Neural cell (in vitro differentiated cells): ENCODE measurements around the gene SLC5A11. TPM values are rescaled to one million over a fixed set of nuclear protein-coding genes. Genes with fewer than 3 reads are reported as not detected.
A peak's percentile ranks its signal among the peaks of the same experiment; 100 is the strongest.
"Not testable (repeated sequence)": the region's sequence is repeated elsewhere in the genome, so short reads cannot be mapped to it uniquely, and the experiment has no call there.

ENCODE experiments used
- H2AFZ ChIP-seq: fragments of 200-600, 300-800 bp; sonication (generic), shearing (Covaris generic); 2 replicates; pipeline ENCODE4 v1.6.0; 2014; ENCODE audit warnings: low read depth, mild to moderate bottlenecking, antibody characterized with exemption, low read length, moderate library complexity
- H3F3A ChIP-seq: fragments of 200-600 bp; shearing (Covaris generic); 2 replicates; pipeline ENCODE4 v1.6.1; 2016; ENCODE audit warnings: mild to moderate bottlenecking, moderate library complexity, mixed read lengths, antibody characterized with exemption, low read length; ENCODE audit not compliant: insufficient read depth, poor library complexity, severe bottlenecking
- H3K27ac ChIP-seq: fragments of 200-600, 300-800 bp; sonication (generic), shearing (Covaris generic); 2 replicates; pipeline ENCODE4 v1.5.1; 2014; ENCODE audit warnings: mild to moderate bottlenecking, low read length, moderate library complexity
- H3K27me3 ChIP-seq: fragments of 300-800, 200-600 bp; sonication (generic), shearing (Covaris generic); 2 replicates; pipeline ENCODE4 v1.6.0; 2014; ENCODE audit warnings: mild to moderate bottlenecking, low read depth, low read length, moderate library complexity; ENCODE audit not compliant: insufficient read depth
- H3K36me3 ChIP-seq: fragments of 300-800, 200-600 bp; sonication (generic), shearing (Covaris generic); 2 replicates; pipeline ENCODE4 v1.5.1; 2014; ENCODE audit warnings: mild to moderate bottlenecking, antibody characterized with exemption, low read length, moderate library complexity; ENCODE audit not compliant: insufficient read depth
- H3K4me2 ChIP-seq: fragments of 300-800, 200-600 bp; sonication (generic), shearing (Covaris generic); 2 replicates; pipeline ENCODE4 v1.6.0; 2014; ENCODE audit warnings: mild to moderate bottlenecking, low read length
- H3K4me3 ChIP-seq: fragments of 300-800, 200-600 bp; sonication (generic), shearing (Covaris generic); 2 replicates; pipeline ENCODE4 v1.5.1; 2014; ENCODE audit warnings: mild to moderate bottlenecking, low read length, moderate library complexity
- H3K79me2 ChIP-seq: fragments of 200-600 bp; shearing (Covaris generic); replicated peaks from 2 replicates; pipeline ENCODE4 v1.6.0; 2014; ENCODE audit warnings: mild to moderate bottlenecking, low read length, moderate library complexity; ENCODE audit not compliant: insufficient read depth
- H3K9ac ChIP-seq: fragments of 300-800, 200-600 bp; sonication (generic), shearing (Covaris generic); 2 replicates; pipeline ENCODE4 v1.6.1; 2016; ENCODE audit warnings: mild to moderate bottlenecking, low read length, mixed read lengths
- H3K9me2 ChIP-seq: fragments of 200-600 bp; shearing (Covaris generic); 2 replicates; pipeline ENCODE4 v1.6.1; 2016; ENCODE audit warnings: mild to moderate bottlenecking, low read length, mixed read lengths; ENCODE audit not compliant: insufficient read depth
- H3K9me3 ChIP-seq: fragments of 200-600, 300-800 bp; sonication (generic), shearing (Covaris generic); 2 replicates; pipeline ENCODE4 v1.6.1; 2016; ENCODE audit warnings: mild to moderate bottlenecking, mixed run types, low read length, moderate library complexity, mixed read lengths
- H4K20me1 ChIP-seq: fragments of 200-600 bp; shearing (Covaris generic); 2 replicates; pipeline ENCODE4 v1.6.1; 2016; ENCODE audit warnings: mild to moderate bottlenecking, mixed run types; ENCODE audit not compliant: insufficient read depth
- EZH2 ChIP-seq: fragments of 200-600, 300-800 bp; shearing (Covaris generic), sonication (generic); IDR thresholded peaks from 2 replicates; pipeline ENCODE4 v1.6.1; 2014; ENCODE audit warnings: antibody characterized with exemption, low read length, borderline replicate concordance, mild to moderate bottlenecking; ENCODE audit not compliant: insufficient read depth, poor library complexity, severe bottlenecking
- MXI1 ChIP-seq: fragments of 450-650 bp; conservative IDR thresholded peaks from 2 replicates; pipeline ENCODE4 v1.6.1; 2014; ENCODE audit warnings: antibody characterized with exemption, mild to moderate bottlenecking; ENCODE audit not compliant: poor library complexity, severe bottlenecking
- POLR2AphosphoS5 ChIP-seq: IDR thresholded peaks from 2 replicates; pipeline ENCODE4 v1.6.1; 2012
- RAD21 ChIP-seq: fragments of 450-650 bp; conservative IDR thresholded peaks from 2 replicates; pipeline ENCODE4 v1.6.1; 2014; ENCODE audit warnings: antibody characterized with exemption, mild to moderate bottlenecking, moderate library complexity
- polyA plus RNA-seq: library from polyadenylated mRNA; depleted of rRNA; stranded (reverse); fragments of >200 nt; gene quantifications from 2 replicates; pipeline ENCODE4 v1.2.3, GENCODE V29; 2014
- TF ChIP-seq, protein P1 (sequence below): fragments of 450-650 bp; IDR thresholded peaks from 2 replicates; pipeline ENCODE4 v1.5.1; 2014; ENCODE audit warnings: antibody characterized with exemption, mild to moderate bottlenecking, moderate library complexity; ENCODE audit not compliant: poor library complexity, severe bottlenecking
- TF ChIP-seq, protein P2 (sequence below): IDR thresholded peaks from 2 replicates; pipeline ENCODE4 v1.6.1; 2012; ENCODE audit warnings: borderline replicate concordance

SLC5A11 gene
- polyA plus RNA-seq, 1 donor from 2014 or later: not detected

- TF ChIP-seq POLR2AphosphoS5 (no peak), MXI1 (no peak), RAD21 (no peak), EZH2 (no peak)
- TF ChIP-seq, protein P1, sequence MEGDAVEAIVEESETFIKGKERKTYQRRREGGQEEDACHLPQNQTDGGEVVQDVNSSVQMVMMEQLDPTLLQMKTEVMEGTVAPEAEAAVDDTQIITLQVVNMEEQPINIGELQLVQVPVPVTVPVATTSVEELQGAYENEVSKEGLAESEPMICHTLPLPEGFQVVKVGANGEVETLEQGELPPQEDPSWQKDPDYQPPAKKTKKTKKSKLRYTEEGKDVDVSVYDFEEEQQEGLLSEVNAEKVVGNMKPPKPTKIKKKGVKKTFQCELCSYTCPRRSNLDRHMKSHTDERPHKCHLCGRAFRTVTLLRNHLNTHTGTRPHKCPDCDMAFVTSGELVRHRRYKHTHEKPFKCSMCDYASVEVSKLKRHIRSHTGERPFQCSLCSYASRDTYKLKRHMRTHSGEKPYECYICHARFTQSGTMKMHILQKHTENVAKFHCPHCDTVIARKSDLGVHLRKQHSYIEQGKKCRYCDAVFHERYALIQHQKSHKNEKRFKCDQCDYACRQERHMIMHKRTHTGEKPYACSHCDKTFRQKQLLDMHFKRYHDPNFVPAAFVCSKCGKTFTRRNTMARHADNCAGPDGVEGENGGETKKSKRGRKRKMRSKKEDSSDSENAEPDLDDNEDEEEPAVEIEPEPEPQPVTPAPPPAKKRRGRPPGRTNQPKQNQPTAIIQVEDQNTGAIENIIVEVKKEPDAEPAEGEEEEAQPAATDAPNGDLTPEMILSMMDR: no peak
- TF ChIP-seq, protein P2, sequence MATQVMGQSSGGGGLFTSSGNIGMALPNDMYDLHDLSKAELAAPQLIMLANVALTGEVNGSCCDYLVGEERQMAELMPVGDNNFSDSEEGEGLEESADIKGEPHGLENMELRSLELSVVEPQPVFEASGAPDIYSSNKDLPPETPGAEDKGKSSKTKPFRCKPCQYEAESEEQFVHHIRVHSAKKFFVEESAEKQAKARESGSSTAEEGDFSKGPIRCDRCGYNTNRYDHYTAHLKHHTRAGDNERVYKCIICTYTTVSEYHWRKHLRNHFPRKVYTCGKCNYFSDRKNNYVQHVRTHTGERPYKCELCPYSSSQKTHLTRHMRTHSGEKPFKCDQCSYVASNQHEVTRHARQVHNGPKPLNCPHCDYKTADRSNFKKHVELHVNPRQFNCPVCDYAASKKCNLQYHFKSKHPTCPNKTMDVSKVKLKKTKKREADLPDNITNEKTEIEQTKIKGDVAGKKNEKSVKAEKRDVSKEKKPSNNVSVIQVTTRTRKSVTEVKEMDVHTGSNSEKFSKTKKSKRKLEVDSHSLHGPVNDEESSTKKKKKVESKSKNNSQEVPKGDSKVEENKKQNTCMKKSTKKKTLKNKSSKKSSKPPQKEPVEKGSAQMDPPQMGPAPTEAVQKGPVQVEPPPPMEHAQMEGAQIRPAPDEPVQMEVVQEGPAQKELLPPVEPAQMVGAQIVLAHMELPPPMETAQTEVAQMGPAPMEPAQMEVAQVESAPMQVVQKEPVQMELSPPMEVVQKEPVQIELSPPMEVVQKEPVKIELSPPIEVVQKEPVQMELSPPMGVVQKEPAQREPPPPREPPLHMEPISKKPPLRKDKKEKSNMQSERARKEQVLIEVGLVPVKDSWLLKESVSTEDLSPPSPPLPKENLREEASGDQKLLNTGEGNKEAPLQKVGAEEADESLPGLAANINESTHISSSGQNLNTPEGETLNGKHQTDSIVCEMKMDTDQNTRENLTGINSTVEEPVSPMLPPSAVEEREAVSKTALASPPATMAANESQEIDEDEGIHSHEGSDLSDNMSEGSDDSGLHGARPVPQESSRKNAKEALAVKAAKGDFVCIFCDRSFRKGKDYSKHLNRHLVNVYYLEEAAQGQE: no peak
- Histone ChIP-seq H3K79me2 (no peaks in the 10 kb centered on the region), H2AFZ (no peak overlapping the region), H3K4me3 (no peak overlapping the region), H3K36me3 (no peaks in the 10 kb centered on the region), H3K27me3 (no peaks in the 10 kb centered on the region), H3K27ac (no peak overlapping the region), H3F3A (no peaks in the 10 kb centered on the region), H3K9ac (no peak overlapping the region), H3K4me2 (no peak overlapping the region), H3K9me3 (no peaks in the 10 kb centered on the region), H3K9me2 (no peaks in the 10 kb centered on the region), H4K20me1 (no peaks in the 10 kb centered on the region)
Measured at GRCh38 chr16:24855678-24856077, 9.9 kb downstream of the SLC5A11 start.

GRCh38 chr16:24856871-24857270, 11.1 kb downstream of the SLC5A11 start:
- not testable (repeated sequence) for H2AFZ ChIP-seq, H3K9ac ChIP-seq, H3K9me2 ChIP-seq, H3K27ac ChIP-seq, H3K27me3 ChIP-seq, H3K79me2 ChIP-seq, H4K20me1 ChIP-seq, H3K4me3 ChIP-seq, H3F3A ChIP-seq, H3K4me2 ChIP-seq, H3K36me3 ChIP-seq, H3K9me3 ChIP-seq

DNA sequence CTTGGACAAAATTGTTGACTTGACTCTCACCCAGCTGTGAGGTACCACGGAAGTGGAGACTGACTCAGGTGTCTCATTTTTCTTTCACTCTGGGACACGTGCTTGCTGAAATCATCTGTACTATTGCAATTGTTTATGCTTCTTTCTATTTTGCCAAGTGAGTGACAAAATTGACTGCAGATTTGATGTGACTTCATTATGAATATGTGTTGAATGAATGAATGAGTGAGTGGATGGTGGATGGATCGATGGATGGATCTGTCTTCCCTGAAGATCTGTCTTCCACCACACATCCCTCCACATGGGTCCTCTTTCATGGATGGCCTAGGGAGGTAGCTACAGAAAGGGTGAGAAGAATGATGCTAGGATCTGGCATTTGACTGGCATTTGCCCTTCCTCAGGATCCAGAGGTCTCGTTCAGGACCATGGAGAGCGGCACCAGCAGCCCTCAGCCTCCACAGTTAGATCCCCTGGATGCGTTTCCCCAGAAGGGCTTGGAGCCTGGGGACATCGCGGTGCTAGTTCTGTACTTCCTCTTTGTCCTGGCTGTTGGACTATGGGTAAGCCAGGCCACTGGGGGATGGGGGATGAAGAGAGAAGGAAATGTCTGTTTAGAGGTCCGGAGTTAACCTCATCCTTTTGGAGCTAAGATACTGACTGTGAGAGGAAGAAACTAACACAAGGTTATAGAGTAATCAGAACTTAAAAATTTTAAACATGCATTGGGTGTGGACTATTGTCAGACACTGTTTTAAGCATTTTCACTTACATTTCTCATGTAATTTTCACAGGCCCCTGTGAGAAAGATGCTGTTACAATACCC, 12.7 kb downstream of the SLC5A11 start:
- TF ChIP-seq POLR2AphosphoS5: no peak
- TF ChIP-seq, protein P2: peak; percentile 44
- Histone ChIP-seq H3K9me3 (no peaks in the 10 kb centered on the region), H3K4me2 (no peak overlapping the region), H3K36me3 (no peaks in the 10 kb centered on the region), H3K9me2 (no peaks in the 10 kb centered on the region), H3K27me3 (no peaks in the 10 kb centered on the region), H2AFZ (no peak overlapping the region), H4K20me1 (no peaks in the 10 kb centered on the region), H3K27ac (no peak overlapping the region), H3K79me2 (no peaks in the 10 kb centered on the region), H3F3A (no peaks in the 10 kb centered on the region), H3K9ac (no peak overlapping the region), H3K4me3 (no peak overlapping the region)
